ENCODE results near the gene CDH13.

The CDH13 gene

DNA sequence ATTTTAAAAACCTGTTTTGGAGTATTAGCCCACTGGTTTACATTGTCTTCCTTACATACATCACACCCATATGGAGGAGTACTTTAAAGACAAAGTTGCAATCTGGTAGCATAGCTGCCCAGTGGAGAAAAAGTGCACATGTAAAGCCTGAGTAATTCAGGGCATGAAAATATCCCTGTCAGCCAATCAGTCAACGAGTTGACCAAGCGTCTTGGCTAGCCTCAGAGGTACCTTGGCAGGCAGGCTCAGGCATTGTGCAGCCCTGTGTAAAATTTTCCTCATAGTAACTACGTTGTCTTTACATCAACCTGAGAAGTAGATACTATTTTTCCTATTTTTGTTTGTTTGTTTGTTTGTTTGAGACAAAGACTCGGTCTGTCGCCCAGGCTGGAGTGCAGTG lies 339.0 kb downstream of the CDH13 start:
- DNase-seq: no peak

DNA sequence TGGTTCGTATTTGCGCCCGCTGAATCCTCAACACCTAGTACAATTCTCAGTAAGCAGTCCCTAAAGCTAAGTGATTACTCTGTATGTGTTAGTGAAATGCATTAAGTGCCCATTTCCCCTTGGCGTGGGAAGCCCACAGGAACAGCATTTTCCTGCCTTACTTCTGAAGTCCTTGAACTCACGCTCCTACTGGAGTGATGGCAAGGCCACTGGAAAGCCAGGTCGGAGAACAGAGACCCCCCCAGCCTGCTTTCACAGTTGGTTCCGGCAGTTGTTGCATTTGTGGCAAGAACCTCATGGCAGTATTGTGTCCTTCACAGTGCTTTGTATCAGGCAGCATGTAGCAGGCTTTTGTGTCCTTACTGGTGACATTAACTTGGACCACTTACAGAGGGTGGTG lies 340.7 kb downstream of the CDH13 start:
- no peak for DNase-seq

DNA sequence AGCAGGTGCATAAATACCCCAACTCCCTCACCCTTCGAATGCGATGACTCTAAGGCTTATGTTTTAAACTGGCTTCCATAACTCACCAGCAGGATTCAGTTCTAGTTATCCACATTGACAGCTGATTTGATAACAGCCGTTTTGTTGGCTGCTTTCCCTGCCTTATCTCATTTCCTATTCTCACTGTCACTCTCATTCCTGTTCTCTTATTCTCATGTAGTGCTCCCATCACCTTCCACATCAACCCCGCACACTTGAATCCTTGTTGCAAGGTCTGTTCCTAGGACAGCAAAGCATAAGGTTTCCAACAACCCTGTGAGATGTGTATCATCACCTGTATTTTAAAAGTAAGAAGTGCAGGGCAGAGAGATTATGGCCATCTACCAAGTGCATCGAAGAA lies 344.4 kb downstream of the CDH13 start:
- no peak for DNase-seq

DNA sequence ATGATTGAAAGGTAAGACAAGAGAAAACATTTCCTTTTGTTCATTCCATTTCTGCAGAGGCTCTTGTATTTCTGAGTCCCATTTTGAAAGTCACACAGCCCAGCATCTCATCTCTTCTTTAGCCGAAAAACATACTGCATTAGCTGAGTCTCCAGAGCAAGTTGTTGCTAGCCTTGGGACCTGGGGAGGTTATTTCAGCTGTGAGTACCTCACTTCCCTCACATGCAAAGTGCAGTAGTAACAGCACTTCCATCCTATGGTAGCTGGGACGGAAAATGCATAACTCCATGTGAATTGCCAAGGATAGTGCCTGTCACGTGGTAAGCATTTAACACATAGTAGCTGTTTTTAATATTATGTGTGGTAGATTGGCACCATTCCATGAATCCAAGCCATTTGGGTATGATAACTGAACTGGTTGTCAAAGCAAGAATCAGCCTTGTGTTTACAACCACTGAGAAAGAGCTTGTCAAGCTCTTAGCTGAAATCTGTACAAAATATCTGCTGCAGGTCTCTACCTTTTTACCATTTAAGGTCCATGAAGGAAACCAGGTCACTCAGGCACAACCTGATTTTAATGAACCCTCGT lies 345.7 kb downstream of the CDH13 start:
- no peak for DNase-seq

DNA sequence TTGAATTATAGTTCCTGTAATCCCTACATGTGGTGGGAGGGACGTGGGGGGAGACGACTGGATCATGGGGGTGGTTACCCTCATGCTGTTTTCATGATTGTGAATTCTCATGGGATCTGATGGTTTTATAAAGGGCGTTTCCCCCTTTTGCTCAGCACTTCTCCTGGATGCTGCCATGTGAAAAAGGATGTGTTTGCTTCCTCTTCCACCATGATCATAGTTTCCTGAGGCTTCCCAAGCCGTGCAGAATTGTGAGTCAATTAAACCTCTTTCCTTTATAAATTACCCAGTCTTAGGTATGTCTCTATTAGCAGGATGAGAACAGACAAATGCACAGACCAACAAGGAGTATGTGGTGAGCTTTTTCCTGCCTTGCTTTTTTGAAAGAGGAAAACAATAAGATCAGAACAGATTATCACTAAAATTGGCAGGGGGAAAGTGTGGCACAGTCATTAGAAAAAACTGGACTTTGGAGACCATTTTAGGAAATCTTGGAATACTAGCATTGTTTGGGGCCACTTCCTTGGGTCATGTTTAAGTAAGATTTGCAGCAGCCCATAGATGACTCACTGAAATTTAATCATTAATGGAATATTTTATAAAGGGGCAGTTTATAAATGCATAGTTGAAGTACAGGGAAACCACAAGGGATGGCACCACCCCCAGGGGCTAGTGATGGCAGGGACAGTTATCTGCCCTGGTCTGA lies 352.8 kb downstream of the CDH13 start:
- DNase-seq: no peak

DNA sequence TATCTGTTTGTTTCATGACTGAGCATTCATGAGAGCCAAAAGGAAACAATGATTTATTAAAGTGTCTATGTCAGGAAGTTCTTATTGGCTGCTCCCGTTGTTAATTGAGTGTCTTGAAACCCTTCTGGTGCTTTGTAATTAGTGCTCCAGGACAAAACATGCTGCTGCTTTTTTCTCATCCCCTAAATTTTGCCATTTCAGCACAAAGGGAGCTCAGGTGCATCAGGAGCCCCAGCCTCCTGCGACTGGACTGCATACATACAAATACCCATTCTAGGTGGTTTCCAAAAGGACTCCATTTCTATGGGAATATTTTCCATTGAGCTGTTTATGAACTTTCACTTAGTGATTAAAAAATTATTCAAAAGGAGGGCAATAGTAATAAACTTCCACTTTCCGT lies 354.0 kb downstream of the CDH13 start:
- no peak for DNase-seq

DNA sequence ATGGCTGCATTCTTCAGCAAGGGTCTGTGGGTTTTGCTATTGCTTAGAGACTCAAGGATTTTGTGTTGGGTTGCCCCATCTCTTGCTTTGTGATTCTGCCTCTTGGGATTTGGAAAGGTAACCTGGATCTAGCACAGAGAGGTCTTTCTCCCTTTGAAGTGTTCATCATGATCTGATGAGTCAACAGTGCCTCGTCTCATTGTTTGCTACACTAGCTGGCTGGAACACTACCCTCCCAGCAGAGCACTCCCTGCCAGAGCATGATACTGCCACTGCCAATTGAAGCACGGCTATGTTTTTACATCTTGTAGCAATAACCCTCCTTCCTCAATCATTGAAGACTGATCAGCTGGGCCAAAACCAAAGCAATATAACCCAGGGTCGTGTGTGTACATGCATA lies 361.0 kb downstream of the CDH13 start:
- DNase-seq: no peak

DNA sequence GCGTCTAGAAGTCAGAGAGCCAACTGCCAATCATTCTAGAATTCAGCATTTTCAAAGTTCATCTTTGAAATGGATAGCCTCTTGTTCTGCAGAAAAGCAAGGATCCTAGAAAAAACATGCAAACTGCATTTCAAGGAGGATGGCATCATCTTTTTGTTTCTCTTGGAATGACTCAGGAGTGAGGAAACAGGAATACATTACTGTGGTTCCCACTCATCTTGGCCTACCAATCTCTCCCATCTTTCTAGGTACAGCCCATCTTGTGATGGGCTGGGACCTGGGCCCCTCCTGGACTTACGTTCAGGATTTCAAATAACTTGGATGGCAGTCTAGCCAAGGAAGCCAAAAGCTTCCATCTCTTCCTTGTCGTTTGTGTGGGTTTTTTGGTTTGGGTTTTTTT lies 363.4 kb downstream of the CDH13 start:
- no peak for DNase-seq

DNA sequence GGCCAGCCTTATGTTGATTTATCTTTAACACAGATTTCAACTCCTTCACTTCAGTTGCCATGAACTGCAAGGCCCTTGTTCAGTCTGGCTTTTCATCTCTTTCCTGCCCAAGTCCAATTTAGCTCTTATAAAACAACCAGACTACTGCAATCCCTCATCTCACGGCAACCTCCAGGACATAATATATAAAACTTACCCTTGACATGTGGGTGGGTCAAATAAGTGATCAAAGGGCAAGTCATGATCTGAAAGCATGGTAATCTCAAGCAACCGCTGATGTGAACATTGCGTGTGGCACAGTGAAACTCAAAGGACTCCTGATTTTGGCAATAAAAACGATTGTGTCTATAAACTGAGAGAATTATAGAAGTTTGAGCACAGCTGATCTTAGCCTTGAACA lies 364.6 kb downstream of the CDH13 start:
- DNase-seq: no peak

DNA sequence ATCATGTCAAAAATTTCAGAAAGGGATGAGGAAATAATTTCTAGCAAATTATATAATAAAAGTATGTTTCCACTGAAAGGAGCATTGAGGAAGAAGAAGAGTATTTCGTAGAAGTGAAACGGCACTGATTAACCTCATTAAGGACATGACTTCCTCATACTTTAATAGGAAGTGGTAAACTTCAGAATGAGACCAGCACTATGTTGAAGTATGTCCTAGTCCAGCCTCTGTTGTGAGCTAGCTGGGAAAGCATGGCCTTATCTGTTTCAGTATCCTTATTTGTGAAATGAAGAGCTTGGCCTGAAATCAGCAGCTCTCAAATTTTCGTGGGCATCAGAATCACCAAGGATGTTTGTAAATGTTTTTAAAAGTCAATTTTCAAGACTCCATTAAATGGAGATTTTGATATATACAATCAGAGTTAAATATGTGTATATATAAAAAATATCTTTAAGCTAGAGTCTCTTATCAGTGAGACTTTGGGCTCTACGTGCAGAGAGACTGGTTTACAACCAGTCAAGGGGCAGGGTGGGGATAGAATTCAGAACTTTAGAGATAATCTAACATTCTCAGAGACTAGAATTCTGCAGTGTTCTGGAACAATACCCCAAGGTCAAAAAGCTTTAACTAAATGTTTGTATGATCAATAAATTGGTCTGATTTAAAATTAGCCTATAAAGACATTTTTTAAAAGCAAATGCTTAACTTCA lies 365.4 kb downstream of the CDH13 start:
- DNase-seq: no peak

DNA sequence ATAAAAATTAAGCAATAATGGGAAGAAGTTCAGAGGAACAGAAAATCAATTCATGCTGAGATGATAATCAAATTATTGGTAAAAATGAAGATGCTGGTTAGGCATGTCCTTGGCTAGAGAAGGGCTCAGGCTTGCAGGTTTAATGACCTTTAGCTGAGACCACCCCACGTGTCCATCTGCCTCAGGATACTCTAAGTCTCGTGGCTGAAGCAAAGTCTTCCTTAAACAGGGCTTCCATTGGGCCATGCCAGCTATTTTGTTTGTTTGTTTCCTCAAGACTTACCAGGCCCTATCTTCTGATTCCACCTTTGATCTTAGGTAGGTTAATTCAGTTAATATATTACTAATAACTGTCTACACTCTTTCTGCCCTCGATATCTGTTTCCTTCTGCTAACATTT lies 366.0 kb downstream of the CDH13 start:
- no peak for DNase-seq

DNA sequence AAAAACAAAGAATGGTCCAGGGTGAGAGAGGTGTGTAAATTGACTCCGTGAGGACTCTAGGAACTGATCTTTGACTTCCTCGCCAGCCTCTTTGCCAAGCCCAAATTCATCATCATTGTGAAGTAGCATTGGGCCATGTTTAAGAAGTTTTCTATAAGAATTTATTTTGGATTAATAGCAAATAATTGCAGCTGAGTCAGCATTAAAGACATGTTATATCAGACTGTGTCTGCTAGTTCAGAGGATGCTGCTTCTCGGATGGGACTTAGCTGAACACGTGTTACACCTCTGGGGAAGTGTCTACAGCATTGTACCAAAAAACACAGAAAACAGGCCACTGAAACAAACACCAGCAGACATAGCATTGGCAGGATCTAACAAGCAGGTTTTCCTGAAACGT lies 366.6 kb downstream of the CDH13 start:
- DNase-seq: no peak

DNA sequence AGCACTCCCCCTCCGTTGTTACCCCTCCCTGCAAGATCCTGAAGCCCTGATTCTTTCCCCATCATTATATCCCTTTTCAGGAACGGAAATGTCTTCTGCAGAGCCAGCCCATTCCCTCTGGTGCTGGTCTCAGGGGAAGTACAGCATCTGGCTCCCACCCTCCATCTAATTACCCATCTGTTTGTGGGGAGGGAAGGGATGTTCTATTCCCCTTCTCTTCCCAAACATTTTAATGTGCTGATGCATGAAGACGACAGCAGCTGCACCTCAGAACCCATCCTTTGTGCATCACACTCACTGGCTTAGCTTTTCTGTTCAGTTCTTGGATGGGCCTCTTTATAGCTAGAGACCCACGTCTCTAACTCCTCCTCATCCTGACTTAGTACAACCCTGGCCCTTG lies 367.2 kb downstream of the CDH13 start:
- no peak for DNase-seq

DNA sequence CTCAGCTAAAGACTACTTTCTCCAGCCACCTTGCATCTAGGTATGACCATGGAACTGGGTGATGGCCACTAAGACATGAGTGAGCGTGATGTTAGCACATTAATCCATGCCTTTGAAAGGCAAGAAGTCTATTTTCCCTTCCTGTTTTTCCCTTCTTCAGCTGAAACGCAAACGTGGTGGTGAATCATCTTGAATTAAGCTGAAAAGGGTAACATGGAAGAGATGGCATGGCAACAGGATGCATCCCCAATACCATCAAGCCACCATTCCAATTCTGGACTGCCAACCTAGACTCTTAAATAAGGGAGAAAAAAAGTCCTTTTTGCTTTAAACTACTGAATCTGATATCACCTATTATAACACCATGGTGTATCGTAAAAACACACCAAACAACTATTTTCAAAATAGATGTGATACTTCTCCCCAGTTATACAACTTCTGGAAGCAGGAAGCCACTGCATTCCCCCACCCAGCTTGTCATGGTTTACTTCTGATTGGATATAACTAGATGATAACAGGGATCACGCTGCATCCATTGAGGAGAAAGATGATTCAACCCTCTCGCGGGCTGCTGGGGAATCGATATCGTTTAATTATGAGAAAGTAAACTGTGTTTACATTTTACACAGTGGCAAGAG lies 368.6 kb downstream of the CDH13 start:
- no peak for DNase-seq

DNA sequence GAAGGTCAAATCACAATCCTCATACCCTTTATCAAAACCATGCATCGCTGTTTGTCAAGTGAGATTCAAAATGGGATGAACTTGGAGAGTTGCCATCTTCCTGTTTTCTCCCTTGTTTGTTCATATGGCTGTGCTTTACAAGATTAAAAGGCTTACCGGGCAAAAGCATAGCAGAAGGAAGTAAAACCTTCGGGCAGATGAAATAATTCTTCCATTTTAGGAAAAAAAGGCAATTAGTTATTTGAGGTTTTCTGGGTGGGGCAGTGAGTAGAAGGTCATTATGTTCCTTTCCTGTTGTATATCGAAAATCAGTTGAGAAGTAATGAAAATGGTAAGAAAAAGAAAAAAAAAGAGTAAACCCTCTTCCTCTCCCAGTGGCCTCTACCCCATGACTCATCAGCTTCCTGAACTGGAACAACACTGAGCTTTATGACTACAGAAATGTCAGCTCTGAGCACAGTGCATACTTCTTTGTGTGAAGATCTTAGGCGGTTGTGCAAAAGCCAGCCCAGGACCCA lies 369.2 kb downstream of the CDH13 start:
- peak; percentile 68 for DNase-seq

DNA sequence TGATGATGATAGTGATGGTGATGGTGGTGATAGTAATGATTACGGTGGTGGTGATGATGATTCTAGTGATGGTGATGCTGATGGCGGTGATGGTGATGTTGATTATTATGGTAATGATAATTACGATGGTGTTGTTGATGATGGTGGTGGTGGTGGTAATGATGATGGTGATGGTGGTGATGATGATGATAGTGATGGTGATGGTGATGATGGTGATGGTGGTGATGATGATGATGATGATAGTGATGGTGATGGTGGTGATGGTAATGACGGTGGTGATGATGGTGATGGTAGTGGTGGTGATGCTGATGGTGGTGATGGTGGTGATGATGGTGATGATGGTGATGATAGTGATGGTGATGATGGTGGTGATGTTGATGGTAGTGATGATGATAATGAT lies 370.0 kb downstream of the CDH13 start:
- DNase-seq: no peak

DNA sequence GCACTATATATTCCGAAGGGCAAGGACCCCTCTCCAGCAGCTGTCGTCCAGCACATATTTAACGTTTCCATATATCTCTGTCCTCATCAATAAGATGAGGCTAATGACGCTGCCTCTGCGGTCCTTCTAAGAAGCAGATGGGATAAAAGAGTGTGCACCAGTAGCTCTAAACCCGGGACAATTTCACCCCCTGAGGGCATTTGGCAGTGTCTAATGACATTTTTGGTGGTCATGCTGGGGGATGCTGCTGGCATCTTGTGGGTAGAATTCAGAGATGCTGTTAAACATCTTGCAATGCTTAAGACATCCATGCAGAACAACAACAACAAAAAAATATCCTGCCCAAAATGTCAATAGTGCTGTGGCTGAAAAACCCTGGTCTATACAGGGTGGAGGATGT lies 372.9 kb downstream of the CDH13 start:
- no peak for DNase-seq

DNA sequence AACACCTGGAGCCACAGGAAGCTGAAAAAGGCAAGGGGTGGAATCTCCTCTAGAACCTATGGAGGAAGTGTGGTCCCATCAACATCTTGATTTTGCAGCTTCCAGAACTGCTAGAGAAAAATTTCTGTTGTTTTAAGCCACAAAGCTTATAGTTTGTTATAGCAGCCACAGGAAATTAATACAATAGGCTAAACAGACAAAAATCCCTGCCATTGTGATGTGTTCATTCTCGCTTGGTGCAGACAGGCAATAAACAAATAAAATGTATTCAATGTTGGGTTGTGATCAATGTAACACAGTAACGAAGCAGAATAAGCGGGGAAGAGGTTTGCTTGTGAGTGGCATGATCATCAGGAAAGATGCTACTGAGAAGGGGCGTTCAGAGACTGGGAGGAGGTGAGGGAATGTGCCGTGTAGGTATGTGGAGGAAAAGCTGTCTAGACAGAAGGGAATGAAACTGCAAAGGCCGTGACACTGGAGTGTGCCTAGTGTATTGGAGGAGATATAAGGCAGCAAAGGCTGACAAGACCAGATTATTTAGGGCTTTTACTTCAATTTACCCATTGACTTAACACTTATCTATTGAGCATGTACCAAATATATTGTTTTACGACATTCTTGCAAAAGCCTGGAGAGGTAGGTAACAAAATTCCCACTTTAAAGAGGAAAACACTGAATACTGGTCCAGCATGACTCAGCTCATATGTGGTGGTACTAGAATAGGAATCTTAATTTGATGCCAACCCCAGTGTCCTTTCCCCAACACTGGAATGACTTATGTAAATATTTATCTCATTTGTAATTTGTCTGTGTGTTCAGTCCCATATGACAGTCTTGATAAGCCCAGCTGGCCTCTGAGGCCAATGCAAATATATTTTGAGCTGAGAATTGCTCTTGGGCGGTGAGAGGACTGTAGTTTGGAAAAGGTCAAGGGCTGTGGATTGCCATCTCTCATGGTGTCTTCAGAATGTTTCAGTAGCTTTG lies 375.9 kb downstream of the CDH13 start:
- DNase-seq: peak; percentile 21

DNA sequence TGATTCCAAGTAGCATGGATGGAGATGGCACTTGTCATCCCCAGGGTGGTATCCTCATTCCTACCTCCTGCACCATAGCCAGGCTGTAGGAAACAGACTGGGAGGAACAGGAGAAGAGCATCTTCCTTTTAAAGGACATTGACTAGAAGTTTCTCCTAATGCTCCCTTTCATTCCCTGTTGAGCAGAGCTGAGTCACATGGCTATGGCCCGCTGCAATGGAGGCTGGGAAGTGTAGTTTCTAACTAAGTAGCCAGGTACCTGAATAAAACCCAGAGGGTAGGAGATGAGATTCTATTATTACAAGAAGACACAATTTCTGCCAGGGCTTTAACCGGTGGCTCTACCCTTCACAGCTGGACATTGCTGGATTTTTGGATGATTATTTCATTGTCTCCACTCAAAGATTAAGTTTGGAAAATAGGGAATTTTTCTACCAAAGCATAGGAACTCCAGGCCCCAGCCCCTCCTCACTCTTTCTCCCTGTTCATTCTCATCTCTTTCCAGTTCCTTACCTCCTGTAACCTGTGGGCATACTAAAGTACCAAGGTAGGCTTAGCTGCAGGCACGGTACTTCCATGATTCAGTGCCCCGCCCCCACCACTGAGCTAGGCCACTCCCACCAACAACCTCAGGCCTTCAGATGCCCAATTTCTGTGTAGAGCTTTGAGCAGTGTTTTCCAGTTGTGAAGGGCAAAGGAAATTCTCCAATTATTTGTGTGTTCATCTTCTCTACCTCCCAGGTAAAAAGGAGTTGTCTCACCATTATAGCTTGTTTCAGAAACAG lies 378.3 kb downstream of the CDH13 start:
- no peak for DNase-seq

DNA sequence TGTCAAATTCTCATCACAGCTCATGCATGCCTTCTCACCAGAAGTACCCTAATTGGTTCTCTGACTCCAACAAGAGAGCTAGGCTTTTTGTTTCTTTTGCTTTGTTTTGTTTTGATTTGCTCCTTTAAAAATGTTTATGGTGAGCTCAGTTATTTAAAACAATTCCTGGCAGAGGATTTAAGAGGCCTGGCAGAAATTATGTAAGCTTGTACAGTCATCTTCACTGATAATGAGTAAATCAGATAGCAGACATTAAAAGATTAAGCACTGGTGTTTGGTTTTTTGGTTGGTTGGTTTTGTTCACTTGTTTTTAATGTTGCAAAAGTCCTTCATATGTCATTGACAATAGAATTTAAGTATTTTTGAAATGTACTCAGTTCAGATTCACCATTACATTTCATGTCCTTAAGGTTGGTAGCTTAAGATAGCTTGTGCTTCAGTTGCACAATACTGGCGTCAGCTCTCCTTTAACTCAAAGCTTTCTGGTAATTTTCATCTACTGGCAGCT lies 378.9 kb downstream of the CDH13 start:
- DNase-seq: no peak

Measured in NCI-H1092 (cell line).